GM12891 (cell line): Measurements from ENCODE around the gene BMF.
"Not testable (repeated sequence)": the region's sequence is repeated elsewhere in the genome, so short reads cannot be mapped to it uniquely, and the experiment has no call there.

Experiments
- POLR2A ChIP-seq: IDR thresholded peaks from 2 replicates; pipeline ENCODE4 v1.6.1; 2011; ENCODE audit warnings: low read depth, low read length, control low read depth
- POLR2AphosphoS5 ChIP-seq: IDR thresholded peaks from 2 replicates; pipeline ENCODE4 v1.6.1; 2011; ENCODE audit warnings: low read depth, low read length, control low read depth
- SPI1 ChIP-seq: IDR thresholded peaks from 2 replicates; pipeline ENCODE4 v1.6.1; 2011; ENCODE audit warnings: low read depth, low read length, control low read depth
- TAF1 ChIP-seq: IDR thresholded peaks from 2 replicates; pipeline ENCODE4 v1.6.1; 2011; ENCODE audit warnings: low read depth, low read length, control low read depth

- not testable (repeated sequence) for TF ChIP-seq TAF1, POLR2A, POLR2AphosphoS5, SPI1
Observed at GRCh38 chr15:40123863-40124262, 15.2 kb upstream of the BMF start.
